Stimulated activated CD4-positive, alpha-beta T cell treated with anti-CD3 and anti-CD28 coated beads, TNF-alpha, amount 100 ng/mL, for 1 hour (primary cell): ENCODE measurements around the gene ADARB2.

Experiments
- DNase-seq, 3 donors: peaks; one replicate each; pipeline ENCODE4 v3.0.0-alpha.2; 2020; ENCODE audit warnings: low read depth in 3 of 3, low spot score in 1 of 3

ADARB2 gene

GRCh38 chr10:1531883-1532597, 205.3 kb downstream of the ADARB2 start:
- no peak for DNase-seq

GRCh38 chr10:1530871-1531517, 206.3 kb downstream of the ADARB2 start:
- no peak for DNase-seq

GRCh38 chr10:1529806-1530413, 207.4 kb downstream of the ADARB2 start:
- no peak for DNase-seq

- DNase-seq, result no peak
Observed at GRCh38 chr10:1527951-1528350, 209.4 kb downstream of the ADARB2 start.

- no peak for DNase-seq
Observed at GRCh38 chr10:1526436-1527055, 210.8 kb downstream of the ADARB2 start.

GRCh38 chr10:1525354-1526162, 211.8 kb downstream of the ADARB2 start:
- no peak for DNase-seq

GRCh38 chr10:1524540-1524939, 212.8 kb downstream of the ADARB2 start:
- no peak for DNase-seq

GRCh38 chr10:1523221-1523620, 214.1 kb downstream of the ADARB2 start:
- DNase-seq, result no peak

- no peak for DNase-seq
Observed at GRCh38 chr10:1522237-1522636, 215.1 kb downstream of the ADARB2 start.

GRCh38 chr10:1521741-1522140, 215.6 kb downstream of the ADARB2 start:
- DNase-seq, result no peak

GRCh38 chr10:1520909-1521565, 216.3 kb downstream of the ADARB2 start:
- DNase-seq, result no peak

GRCh38 chr10:1519391-1519790, 217.9 kb downstream of the ADARB2 start:
- no peak for DNase-seq

- no peak for DNase-seq
Observed at GRCh38 chr10:1517684-1518083, 219.6 kb downstream of the ADARB2 start.

- DNase-seq, result no peak
Observed at GRCh38 chr10:1516492-1517165, 220.7 kb downstream of the ADARB2 start.

GRCh38 chr10:1515780-1516491, 221.4 kb downstream of the ADARB2 start:
- no peak for DNase-seq

- no peak for DNase-seq
Observed at GRCh38 chr10:1515121-1515779, 222.1 kb downstream of the ADARB2 start.

- DNase-seq, result no peak
Observed at GRCh38 chr10:1514681-1515080, 222.6 kb downstream of the ADARB2 start.

- no peak for DNase-seq
Observed at GRCh38 chr10:1513221-1513620, 224.1 kb downstream of the ADARB2 start.

- DNase-seq, result no peak
Observed at GRCh38 chr10:1509011-1509530, 228.3 kb downstream of the ADARB2 start.
